ENCODE measurements around the gene UGT1A10.

UGT1A10 gene

DNA sequence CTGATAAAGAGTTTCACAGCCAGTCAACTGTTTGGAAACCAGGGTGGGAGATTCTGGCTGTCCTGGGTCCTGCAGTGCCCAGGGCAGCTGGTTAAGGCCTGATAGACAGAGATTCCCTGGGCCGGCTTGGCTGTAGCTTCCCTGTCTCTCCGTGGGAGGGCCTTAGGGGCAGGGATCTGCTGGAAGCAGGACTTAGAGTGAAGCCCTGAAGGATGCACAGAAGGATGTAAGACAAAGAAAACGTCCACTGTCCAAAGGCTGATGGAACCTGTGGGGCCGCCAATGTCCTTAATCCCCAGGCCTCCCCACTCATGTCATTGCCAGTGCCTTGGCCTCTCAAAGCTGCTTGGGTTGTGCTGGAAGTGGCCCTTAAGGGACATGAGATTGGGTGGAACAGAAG lies 174.8 kb downstream of the UGT1A10 start:
- DNase-seq, result no peak

DNA sequence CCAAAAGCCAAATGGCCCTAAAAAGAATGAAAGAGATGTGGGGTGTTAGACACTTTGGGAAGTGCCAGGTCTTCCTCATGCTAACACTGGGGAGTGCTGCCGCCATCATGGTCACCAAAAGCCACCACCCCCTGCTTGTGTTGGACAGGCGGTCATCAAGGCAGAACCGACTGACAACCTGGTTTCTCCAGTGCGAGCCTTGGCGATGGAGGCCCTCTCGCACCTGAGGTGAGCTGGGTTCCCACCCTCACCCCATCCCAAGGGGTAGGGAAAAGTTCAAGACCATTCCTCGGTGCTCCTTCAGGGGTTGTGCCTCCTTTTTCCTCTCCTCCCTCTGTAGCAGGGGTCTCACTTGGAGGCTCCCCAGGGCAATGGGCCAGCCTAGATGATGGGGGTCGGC lies 175.5 kb downstream of the UGT1A10 start:
- no peak for DNase-seq

DNA sequence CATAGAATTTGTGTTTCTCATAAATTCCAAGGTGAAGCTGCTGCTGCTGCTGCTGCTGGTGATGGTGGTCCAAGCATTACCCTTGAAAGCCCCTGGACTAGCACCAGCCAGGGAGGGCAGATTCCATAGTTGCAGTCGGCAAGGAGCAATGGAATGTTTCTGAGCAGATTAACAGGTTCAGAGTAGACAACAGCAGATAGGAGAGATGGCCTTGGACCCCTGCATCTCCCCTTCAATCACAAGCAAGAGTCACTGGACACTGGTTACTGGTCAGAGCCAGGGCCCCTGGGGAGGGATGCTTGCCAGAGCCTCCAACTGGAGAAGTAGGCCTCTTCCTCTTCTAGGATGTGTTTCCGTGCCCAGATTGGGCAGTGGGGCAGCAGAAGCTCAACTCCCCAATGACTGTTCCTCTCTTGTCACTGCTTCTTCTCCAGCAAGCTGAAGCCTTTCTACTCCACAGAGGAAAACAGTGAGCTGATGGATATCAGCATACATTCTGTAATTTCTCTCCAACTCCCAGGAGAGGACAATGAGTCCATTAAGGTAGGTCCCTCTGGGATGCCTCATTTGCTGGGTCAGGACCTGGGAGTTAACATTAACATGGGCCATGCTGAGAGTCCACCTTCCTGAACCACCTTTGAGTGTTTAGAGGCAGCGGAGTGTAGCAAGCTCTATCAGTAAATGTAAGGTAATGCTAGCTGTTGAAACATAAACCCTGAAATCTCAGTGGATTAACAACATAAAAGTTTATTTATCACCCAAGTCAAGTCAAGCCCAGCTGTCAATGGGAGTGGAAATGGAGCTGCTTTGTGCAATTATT lies 177.2 kb downstream of the UGT1A10 start:
- DNase-seq, result no peak

DNA sequence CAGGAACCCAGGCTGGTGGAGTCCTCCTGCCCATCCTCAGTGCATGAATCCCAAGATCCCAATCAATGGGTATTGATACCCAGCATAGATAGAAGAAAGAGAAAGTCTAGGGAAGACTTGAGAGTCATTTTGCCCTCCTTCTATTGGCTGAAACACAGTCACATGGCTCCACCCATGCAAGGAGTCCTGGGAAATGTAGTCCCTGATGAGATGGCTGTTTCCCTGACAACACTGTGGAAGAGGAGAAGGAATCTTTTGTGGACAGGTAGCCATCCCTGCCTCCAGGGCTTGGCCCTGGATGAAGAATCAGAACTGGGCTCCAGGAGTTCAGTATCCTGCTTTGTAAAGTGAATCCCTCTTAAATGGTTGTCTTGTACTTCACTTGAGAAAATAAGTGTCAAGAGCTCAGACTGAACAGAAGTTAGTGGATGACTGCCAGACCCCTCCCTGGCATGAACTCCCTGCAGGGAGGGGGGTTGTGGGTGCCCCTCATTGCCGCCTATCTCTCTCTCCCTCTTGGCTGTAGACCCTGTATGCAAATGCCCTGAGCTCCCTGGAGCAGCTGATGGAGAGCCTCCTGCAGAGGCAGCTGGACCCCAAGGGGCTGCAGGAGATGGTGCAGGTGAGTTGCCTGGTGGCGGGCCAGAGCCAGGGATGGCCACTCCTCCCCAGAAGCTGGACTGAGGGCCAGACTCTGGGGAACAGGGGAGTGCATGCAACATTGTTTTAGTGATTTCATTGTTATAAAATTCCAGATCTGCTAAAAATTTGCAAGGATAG lies 178.0 kb downstream of the UGT1A10 start:
- no peak for DNase-seq

DNA sequence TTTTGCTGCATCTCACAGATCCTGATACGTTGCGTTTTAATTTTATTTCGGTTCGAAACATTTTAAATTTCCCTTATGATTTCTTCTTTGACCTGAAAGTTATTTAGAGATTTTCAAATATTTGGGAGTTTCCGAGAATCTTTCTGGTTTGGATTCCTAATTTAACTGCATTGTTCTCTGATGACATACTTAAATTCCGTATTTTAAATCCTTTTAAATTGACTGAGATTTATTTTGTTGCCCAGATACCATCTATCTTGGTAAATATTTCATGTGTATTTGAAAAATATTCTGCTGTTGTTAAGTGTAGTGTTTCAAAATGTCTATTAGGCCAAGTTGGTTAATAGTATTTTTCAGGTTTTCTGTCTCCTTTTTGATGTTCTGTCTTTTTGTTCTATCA lies 179.6 kb downstream of the UGT1A10 start:
- no peak for DNase-seq

DNA sequence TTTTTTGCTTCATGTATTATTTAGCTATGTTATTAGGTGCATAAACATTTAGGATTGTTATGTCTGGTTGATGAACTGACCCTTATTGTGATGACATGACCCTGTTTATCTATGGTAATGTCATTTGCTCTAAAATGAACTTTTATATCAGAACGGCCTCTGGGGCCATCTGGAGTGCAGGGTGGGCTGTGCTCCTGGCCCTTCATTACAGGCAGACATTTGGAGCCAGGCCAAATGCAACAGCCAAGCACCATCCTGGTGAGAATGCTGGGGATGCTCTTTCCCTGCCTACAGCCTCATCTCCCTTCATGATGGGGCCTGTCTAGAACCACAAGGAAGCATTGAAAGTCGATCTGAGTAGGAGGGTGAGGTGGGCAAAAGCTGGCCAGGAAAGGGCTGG lies 180.1 kb downstream of the UGT1A10 start:
- DNase-seq, result no peak

DNA sequence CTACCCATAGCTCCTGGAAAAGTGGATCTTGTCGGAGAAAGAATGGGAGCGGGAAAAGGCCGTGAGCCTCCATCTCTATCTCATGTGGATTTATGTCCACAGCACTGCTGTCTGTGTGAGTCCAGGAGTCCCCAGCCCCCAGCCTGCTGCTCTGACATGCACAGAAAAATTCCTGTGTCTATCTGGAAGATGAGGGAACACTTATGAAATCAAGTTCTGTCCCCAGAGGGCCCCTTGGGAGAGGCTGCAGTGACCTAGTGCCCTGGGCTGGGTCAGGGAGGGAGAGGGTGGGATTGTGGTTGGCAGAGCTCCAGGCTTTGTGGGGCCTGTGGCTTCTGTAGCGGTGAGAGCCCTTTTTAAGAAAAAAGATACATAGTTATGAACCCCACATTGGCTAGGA lies 180.5 kb downstream of the UGT1A10 start:
- no peak for DNase-seq

DNA sequence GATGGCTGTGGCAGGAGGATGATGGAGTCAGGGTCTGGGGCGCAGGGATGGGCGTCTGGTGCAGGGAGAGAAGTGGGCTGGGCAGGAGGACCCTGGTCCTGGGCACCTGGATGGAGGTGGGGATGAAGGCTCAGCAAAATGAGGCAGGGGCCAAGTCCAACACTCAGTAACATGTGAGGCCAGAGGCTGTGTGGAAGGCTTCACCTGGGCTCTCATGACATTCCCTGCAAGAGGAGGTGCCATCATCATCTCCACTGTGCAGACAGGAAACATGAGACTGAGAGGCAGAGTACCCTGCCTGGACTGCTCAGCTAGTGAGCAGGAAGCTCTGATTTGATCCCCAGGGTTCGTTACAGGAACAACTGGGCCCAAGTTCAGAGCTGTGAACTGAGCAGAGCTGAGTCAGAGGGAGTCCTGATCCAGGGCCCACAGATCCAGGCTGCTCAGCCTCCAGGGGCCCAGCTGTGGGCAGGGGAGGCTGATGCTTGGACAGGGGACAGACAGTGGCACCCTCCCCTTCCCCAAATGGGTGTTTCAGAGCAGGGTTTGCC lies 181.2 kb downstream of the UGT1A10 start:
- DNase-seq, result no peak

DNA sequence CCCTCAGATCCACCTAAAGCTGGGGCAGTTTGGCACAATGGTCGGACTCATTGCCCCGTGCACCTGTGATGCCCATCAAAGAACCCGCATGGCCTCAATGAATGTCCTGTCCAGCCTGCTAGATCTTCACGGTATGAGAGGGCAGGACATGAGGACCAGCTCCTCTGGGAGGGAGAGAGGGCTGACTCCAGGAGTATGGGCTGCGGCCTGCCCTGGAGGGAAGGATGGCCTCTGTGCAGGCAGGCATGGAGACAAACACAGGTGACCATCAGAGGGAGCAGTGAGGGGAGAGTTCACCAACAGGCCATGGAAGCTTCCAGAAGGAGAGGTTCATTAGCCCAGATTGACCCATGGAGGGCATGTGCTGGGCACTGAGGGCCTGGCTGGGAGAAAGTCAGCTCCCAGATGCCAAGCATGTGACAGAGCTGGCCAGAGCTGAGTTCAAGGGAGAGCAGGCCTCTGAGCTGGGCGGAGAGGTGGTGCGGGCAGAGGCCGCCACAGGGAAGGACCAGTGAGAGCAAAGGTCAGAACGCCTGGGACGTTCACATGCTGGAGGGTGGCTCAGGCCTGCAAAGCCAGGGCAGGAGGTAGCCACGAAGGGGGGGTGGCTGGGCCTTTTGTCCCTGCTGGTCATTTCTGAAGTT lies 181.9 kb downstream of the UGT1A10 start:
- no peak for DNase-seq

DNA sequence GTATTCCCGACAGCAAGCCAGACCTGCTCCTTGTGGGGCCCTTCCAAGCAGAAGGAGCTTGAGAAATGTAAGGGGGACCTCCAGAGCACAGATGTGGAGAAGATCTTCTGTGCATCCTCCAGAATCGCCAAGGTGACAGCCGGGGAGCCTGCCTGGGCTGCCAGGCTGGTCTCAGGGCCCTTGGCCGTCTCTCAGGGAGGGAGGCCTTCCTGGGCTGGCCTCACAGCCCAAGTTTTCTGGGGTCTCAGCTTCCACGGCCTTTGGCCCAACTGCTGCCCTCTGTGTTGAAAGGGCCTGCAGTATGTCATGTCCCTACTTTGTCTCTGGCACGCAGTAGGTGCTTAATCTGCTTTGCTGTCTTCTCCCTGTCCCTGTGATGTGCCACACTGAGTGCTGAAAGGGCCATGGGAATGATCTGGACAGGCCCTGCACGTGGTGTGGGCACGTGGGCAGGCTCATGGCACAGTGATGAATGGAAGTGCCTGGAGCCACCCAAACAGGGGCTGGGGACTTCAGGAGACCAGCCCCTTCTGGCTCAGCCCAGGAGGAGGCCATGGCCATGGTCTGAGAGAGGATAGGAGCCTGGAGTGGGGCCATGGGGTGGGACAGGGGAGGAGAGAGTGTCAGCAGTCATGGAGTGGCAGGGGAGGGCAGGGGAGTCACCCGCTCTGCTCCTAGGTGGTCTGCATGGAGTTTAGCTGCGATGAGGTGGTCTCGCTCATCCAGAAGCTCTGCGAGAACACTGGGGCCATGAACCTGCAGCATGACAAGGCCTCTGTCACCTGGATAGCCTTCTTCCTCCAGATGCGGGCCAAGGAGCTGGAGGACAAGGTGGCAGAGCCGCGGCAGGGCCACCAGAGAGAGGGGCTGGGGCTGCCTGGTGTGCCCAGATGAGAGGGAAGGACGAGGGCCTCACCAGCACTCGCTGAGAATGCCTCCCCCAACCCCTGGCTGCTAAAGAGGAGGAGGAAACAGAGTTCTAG lies 182.7 kb downstream of the UGT1A10 start:
- no peak for DNase-seq

DNA sequence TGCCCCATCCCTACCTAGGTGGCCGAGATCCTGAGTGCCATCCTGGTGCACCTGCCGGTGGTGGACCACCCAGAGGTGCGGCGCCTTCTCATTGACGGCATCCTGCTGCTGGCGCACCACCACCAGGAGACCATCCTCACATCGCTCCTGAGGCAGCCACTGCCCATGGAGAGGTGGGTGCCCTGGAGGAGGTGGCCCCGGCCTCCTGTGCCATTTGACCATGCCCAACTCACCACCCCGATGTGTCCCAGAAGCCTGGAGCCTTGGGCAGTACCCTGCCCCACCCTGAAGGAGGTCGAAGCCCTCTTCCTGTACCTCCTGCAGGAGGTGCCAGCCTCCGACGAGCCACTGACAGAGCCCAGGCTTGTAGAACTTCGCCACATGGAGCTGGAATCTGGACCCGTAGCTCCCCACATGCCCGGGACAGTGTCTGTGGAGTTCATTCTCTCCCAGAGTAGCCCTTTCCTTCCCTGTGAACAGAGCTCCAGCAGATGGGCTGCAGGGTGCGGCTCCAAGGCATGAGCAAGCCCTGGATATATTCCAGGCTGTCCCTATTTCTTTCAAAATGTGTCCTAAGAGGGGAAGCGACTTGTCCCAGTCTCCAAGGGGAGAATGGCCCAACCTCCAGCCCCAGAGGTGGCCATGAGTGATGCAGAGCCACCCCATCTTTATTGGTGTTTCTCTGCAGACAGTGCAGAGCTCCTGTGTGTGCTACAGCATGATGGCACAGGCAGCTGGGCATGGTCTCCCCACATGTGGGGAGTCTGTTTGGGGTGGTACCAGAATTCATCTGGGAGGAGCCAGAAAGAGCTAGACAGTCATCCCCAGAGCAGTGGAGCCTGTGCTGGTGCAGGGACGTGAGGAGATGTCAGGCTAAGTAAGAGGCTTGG lies 183.9 kb downstream of the UGT1A10 start:
- no peak for DNase-seq

DNA sequence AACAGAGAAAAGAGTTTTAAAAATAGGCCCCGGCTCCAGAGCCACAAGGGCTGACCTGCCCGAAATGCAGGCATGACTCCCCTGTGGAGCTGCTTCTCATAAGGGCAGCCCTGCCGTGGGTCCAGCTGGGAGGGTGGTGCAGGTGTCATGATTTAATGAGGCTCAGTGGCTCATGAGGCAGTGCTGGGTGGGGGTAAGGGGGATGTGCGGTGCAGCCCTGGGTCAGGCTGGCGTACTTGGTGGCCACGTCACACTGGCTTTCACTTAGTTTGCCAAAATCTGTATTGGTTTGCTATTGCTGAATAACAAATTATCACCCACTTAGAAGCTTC lies 184.5 kb downstream of the UGT1A10 start:
- no peak for DNase-seq

DNA sequence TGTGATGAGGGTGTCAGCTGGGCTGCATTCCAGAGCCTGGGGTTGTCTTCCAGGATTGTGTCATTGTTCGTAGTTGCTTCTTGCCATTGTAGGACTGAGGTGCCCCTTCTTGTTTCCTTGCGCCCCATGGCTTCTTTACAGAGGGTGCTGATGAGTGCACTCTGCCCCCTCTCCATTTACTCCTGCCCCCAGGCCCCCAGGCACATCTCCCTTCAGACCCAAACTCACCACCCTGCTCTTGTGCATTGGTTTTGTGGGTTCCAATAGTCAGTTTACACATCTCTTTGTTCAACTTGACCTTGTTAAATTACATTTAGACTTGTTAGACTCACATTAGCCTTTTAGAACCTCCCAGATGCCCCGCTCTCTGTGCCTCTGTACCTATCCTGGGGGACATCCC lies 184.9 kb downstream of the UGT1A10 start:
- DNase-seq, result no peak

DNA sequence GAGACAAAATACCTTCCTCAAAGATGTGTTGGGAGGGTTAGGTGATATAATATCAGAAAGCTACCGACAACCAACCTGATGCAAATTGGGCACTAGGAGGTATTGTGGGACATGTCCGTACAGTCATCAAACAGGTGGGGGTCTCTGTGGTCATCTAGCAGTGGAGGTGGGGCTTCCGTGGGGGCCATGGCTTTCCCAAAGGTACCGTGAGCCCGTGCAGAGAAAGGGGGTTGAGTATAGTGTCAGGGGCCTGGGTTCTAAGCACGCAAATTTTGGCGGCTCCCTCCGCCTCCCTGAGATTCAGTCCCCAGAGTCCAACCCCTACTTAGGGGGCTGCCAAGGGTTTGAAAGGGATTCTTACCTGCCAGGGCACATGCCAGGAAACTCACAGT lies 185.5 kb downstream of the UGT1A10 start:
- no peak for DNase-seq

DNA sequence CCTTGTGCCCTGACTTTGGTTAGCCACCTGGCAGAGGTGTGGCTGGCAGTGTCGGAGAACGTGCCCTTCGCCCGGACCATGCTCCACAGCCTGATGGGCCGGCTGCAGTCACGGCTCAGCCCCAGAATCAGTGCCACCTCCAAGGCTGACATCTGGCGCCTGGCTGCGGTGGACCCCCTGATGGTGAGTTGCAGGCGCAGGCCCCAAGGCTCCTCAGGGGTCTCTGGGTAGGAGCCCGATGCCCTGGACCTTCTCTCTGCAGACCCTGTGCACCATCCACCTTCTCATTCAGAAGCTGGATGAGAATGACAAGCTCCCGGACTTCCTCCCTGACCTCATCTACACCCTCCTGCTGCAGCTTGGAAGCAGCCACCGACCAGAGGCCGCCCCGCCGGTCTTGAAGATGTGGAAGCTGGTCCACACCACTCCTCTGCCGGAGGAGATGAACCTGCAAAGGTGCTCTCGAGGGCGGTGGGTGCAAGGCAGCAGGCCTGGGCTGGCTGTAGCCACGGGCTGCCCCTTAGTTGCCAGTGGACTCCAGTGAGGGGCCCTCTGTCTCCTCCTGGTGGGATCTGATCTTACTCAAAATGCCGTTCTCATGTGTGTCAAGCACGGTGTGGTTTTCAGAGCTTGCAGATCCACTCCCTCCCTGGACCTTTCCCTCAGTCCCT lies 186.0 kb downstream of the UGT1A10 start:
- DNase-seq, result no peak
